GM23338 (cell line): Measurements from ENCODE around the gene FAF1. TPM values are rescaled to one million over a fixed set of nuclear protein-coding genes. Genes with fewer than 3 reads are reported as not detected.

Source experiments
- ATAC-seq: fragments of 200-7000 bp; cut with Tn5 transposase; 3 replicates; pipeline ENCODE4 v1.9.1; 2020
- DNase-seq: peaks from one replicate; pipeline ENCODE4 v3.0.0-alpha.2; 2015; ENCODE audit warnings: low spot score
- H2AFZ ChIP-seq: fragments of 200-600 bp; sonication (generic); 2 replicates; pipeline ENCODE4 v1.8.0; 2016; ENCODE audit warnings: antibody characterized with exemption, mild to moderate bottlenecking, moderate library complexity
- H3F3A ChIP-seq: fragments of 200-600 bp; sonication (generic); replicated peaks from 2 replicates; pipeline ENCODE4 v1.8.0; 2017; ENCODE audit warnings: antibody characterized with exemption, mixed run types, low read depth
- H3K27ac ChIP-seq: fragments of 200-600 bp; sonication (generic); 2 replicates; pipeline ENCODE4 v1.6.1; 2016; ENCODE audit warnings: low read depth
- H3K27me3 ChIP-seq: fragments of 200-600 bp; sonication (generic); 2 replicates; pipeline ENCODE4 v1.8.0; 2016; ENCODE audit warnings: mild to moderate bottlenecking, mixed run types, moderate library complexity; ENCODE audit not compliant: insufficient read depth
- H3K36me3 ChIP-seq: fragments of 200-600 bp; sonication (generic); 2 replicates; pipeline ENCODE4 v1.8.0; 2016; ENCODE audit warnings: mild to moderate bottlenecking; ENCODE audit not compliant: insufficient read depth
- H3K4me1 ChIP-seq: fragments of 200-600 bp; sonication (generic); 2 replicates; pipeline ENCODE4 v1.8.0; 2016; ENCODE audit warnings: mild to moderate bottlenecking, moderate library complexity; ENCODE audit not compliant: insufficient read depth
- H3K4me2 ChIP-seq: fragments of 200-600 bp; sonication (generic); 2 replicates; pipeline ENCODE4 v1.7.1; 2017; ENCODE audit warnings: mixed run types
- H3K4me3 ChIP-seq: fragments of 200-600 bp; sonication (generic); 2 replicates; pipeline ENCODE4 v1.6.1; 2016; ENCODE audit warnings: mixed run types
- H3K79me2 ChIP-seq: fragments of 200-600 bp; sonication (generic); replicated peaks from 2 replicates; pipeline ENCODE4 v1.8.0; 2017; ENCODE audit warnings: mild to moderate bottlenecking; ENCODE audit not compliant: insufficient read depth
- H3K9me2 ChIP-seq: fragments of 200-600 bp; sonication (generic); 2 replicates; pipeline ENCODE4 v1.8.0; 2017; ENCODE audit not compliant: insufficient read depth
- H4K20me1 ChIP-seq: fragments of 200-600 bp; sonication (generic); replicated peaks from 2 replicates; pipeline ENCODE4 v1.8.0; 2017; ENCODE audit warnings: mild to moderate bottlenecking; ENCODE audit not compliant: insufficient read depth
- H3K27ac Mint-ChIP-seq: 2 replicates; pipeline ENCODE4 v1.8.0; 2020; ENCODE audit warnings: inconsistent platforms, mild to moderate bottlenecking, moderate library complexity, mixed read lengths
- H3K27me3 Mint-ChIP-seq: 3 replicates; pipeline ENCODE4 v1.8.0; 2022; ENCODE audit warnings: low read depth, mild to moderate bottlenecking, moderate library complexity, mixed read lengths, inconsistent platforms; ENCODE audit not compliant: insufficient read depth, poor library complexity
- H3K36me3 Mint-ChIP-seq: 3 replicates; pipeline ENCODE4 v1.8.0; 2021; ENCODE audit warnings: low read depth, mild to moderate bottlenecking, inconsistent platforms, moderate library complexity, mixed read lengths
- H3K4me1 Mint-ChIP-seq: 3 replicates; pipeline ENCODE4 v1.8.0; 2020; ENCODE audit warnings: mild to moderate bottlenecking, inconsistent platforms, mixed read lengths
- H3K4me3 Mint-ChIP-seq: 3 replicates; pipeline ENCODE4 v1.8.0; 2021; ENCODE audit warnings: moderate library complexity, mild to moderate bottlenecking, inconsistent platforms, mixed read lengths
- H3K9me3 Mint-ChIP-seq: 3 replicates; pipeline ENCODE4 v1.8.0; 2020; ENCODE audit warnings: moderate library complexity, mild to moderate bottlenecking, inconsistent platforms, mixed read lengths
- CREB1 ChIP-seq: fragments of 250-450 bp; sonication (Bioruptor Pico); IDR thresholded peaks from 2 replicates; pipeline ENCODE4 v1.5.0; 2020; ENCODE audit warnings: low read depth, mild to moderate bottlenecking, moderate library complexity
- EZH2 ChIP-seq: fragments of 200-600 bp; sonication (generic); IDR thresholded peaks from one replicate; pipeline ENCODE4 v1.8.0; 2017; ENCODE audit warnings: antibody characterized with exemption, mild to moderate bottlenecking, low read depth; ENCODE audit not compliant: unreplicated experiment
- EZH2phosphoT487 ChIP-seq: fragments of 200-600 bp; sonication (generic); IDR thresholded peaks from one replicate; pipeline ENCODE4 v1.8.1; 2018; ENCODE audit warnings: antibody characterized with exemption; ENCODE audit not compliant: unreplicated experiment
- JUNB ChIP-seq: IDR thresholded peaks from one replicate; pipeline ENCODE4 v1.6.1; 2016; ENCODE audit warnings: antibody characterized with exemption; ENCODE audit not compliant: unreplicated experiment
- NANOG ChIP-seq: IDR thresholded peaks from 2 replicates; pipeline ENCODE4 v1.6.1; 2016; ENCODE audit warnings: antibody characterized with exemption, borderline replicate concordance
- POLR2AphosphoS5 ChIP-seq: IDR thresholded peaks from 2 replicates; pipeline ENCODE4 v1.6.1; 2016; ENCODE audit warnings: antibody characterized with exemption, low read depth
- STAT1 ChIP-seq: IDR thresholded peaks from one replicate; pipeline ENCODE4 v1.6.1; 2016; ENCODE audit warnings: antibody characterized with exemption; ENCODE audit not compliant: unreplicated experiment
- ZNF114 ChIP-seq: fragments of 250-450 bp; sonication (Bioruptor Pico); IDR thresholded peaks from 2 replicates; pipeline ENCODE4 v1.5.0; 2020; ENCODE audit warnings: mild to moderate bottlenecking, moderate library complexity
- ZNF331 ChIP-seq: fragments of 250-450 bp; sonication (Bioruptor Pico); IDR thresholded peaks from 2 replicates; pipeline ENCODE4 v1.5.0; 2020; ENCODE audit warnings: low read depth, mild to moderate bottlenecking, moderate library complexity
- polyA plus RNA-seq: library from polyadenylated mRNA; unstranded; fragments of >200 nt; fragmentation: Nextera tagmentation; extraction: Ambion mirVana; gene quantifications from 2 replicates; pipeline ENCODE4 v1.2.1, GENCODE V29; 2016
- total RNA-seq: library from RNA; depleted of rRNA; stranded (reverse); fragments of >200 nt; shearing (Covaris generic); gene quantifications from 2 replicates; pipeline ENCODE4 v1.2.3, GENCODE V29; 2014
- TF ChIP-seq, protein P1 (sequence below): IDR thresholded peaks from 2 replicates; pipeline ENCODE4 v1.6.1; 2016; ENCODE audit warnings: antibody characterized with exemption
- TF ChIP-seq, protein P2 (sequence below): fragments of 250-450 bp; sonication (Bioruptor Pico); IDR thresholded peaks from 2 replicates; pipeline ENCODE4 v1.5.0; 2020; ENCODE audit warnings: mild to moderate bottlenecking, moderate library complexity
- TF ChIP-seq, protein P3 (sequence below), 2 experiments: fragments of 200-600 bp in 1 of 2; sonication (generic) in 1 of 2; conservative IDR thresholded peaks; 2 replicates each; pipeline versions ENCODE4 v1.5.1 to v1.6.1; 2016 to 2017; ENCODE audit warnings: antibody characterized with exemption in 2 of 2, low read depth in 2 of 2, mild to moderate bottlenecking in 2 of 2, moderate library complexity in 1 of 2
- TF ChIP-seq, protein P4 (sequence below): IDR thresholded peaks from one replicate; pipeline ENCODE4 v1.6.1; 2018; ENCODE audit warnings: antibody characterized with exemption; ENCODE audit not compliant: unreplicated experiment

Gene FAF1
- total and polyA plus RNA-seq, 2 experiments from 2014 or later, result 24.1 to 53.2 TPM

DNA sequence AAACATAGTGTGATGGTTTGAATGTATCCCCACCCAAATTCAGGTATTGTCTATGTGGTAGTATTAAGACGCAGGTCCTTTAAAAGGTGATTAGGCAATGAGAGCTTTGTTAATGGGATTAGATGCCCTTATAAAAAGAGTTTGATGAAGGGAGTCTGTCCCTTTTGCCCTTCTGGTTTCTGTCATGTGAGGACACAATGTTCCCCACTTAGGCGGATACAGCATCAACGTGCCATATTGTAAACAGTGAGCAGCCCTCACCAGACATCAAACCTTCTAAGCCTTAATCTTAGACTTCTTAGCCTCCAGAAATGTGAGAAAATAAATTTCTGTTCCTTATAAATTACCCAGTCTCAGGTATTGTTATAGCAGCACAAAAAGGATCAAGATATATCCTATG is 172.8 kb downstream of the FAF1 start:
- H3K4me1 ChIP-seq, result no peaks in the 10 kb centered on the region
- H3K27ac Mint-ChIP-seq, result no peak overlapping the region
- H3K36me3 ChIP-seq, result no peaks in the 10 kb centered on the region
- no peaks in the 10 kb centered on the region for H3K36me3 Mint-ChIP-seq
- H3K4me3 Mint-ChIP-seq, result no peak overlapping the region
- no peaks in the 10 kb centered on the region for H3K9me2 ChIP-seq
- no peak overlapping the region for H3K4me3 ChIP-seq
- H3F3A ChIP-seq, result no peaks in the 10 kb centered on the region
- H3K79me2 ChIP-seq, result peaks cover 15% of the 10 kb centered on the region; the same call in 1 of the 2 replicates
- H3K27me3 ChIP-seq, result no peaks in the 10 kb centered on the region
- peaks cover 3% of the 10 kb centered on the region for H3K27me3 Mint-ChIP-seq
- no peaks in the 10 kb centered on the region for H4K20me1 ChIP-seq
- TF ChIP-seq CREB1 (CRISPR knock-in tag) (no peak), POLR2AphosphoS5 (no peak), STAT1 (no peak), EZH2 (no peak), NANOG (no peak), EZH2phosphoT487 (no peak), JUNB (no peak), ZNF114 (CRISPR knock-in tag) (no peak), ZNF331 (CRISPR knock-in tag) (no peak)
- TF ChIP-seq, protein P1, sequence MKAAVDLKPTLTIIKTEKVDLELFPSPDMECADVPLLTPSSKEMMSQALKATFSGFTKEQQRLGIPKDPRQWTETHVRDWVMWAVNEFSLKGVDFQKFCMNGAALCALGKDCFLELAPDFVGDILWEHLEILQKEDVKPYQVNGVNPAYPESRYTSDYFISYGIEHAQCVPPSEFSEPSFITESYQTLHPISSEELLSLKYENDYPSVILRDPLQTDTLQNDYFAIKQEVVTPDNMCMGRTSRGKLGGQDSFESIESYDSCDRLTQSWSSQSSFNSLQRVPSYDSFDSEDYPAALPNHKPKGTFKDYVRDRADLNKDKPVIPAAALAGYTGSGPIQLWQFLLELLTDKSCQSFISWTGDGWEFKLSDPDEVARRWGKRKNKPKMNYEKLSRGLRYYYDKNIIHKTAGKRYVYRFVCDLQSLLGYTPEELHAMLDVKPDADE, result no peak
- TF ChIP-seq, protein P2, sequence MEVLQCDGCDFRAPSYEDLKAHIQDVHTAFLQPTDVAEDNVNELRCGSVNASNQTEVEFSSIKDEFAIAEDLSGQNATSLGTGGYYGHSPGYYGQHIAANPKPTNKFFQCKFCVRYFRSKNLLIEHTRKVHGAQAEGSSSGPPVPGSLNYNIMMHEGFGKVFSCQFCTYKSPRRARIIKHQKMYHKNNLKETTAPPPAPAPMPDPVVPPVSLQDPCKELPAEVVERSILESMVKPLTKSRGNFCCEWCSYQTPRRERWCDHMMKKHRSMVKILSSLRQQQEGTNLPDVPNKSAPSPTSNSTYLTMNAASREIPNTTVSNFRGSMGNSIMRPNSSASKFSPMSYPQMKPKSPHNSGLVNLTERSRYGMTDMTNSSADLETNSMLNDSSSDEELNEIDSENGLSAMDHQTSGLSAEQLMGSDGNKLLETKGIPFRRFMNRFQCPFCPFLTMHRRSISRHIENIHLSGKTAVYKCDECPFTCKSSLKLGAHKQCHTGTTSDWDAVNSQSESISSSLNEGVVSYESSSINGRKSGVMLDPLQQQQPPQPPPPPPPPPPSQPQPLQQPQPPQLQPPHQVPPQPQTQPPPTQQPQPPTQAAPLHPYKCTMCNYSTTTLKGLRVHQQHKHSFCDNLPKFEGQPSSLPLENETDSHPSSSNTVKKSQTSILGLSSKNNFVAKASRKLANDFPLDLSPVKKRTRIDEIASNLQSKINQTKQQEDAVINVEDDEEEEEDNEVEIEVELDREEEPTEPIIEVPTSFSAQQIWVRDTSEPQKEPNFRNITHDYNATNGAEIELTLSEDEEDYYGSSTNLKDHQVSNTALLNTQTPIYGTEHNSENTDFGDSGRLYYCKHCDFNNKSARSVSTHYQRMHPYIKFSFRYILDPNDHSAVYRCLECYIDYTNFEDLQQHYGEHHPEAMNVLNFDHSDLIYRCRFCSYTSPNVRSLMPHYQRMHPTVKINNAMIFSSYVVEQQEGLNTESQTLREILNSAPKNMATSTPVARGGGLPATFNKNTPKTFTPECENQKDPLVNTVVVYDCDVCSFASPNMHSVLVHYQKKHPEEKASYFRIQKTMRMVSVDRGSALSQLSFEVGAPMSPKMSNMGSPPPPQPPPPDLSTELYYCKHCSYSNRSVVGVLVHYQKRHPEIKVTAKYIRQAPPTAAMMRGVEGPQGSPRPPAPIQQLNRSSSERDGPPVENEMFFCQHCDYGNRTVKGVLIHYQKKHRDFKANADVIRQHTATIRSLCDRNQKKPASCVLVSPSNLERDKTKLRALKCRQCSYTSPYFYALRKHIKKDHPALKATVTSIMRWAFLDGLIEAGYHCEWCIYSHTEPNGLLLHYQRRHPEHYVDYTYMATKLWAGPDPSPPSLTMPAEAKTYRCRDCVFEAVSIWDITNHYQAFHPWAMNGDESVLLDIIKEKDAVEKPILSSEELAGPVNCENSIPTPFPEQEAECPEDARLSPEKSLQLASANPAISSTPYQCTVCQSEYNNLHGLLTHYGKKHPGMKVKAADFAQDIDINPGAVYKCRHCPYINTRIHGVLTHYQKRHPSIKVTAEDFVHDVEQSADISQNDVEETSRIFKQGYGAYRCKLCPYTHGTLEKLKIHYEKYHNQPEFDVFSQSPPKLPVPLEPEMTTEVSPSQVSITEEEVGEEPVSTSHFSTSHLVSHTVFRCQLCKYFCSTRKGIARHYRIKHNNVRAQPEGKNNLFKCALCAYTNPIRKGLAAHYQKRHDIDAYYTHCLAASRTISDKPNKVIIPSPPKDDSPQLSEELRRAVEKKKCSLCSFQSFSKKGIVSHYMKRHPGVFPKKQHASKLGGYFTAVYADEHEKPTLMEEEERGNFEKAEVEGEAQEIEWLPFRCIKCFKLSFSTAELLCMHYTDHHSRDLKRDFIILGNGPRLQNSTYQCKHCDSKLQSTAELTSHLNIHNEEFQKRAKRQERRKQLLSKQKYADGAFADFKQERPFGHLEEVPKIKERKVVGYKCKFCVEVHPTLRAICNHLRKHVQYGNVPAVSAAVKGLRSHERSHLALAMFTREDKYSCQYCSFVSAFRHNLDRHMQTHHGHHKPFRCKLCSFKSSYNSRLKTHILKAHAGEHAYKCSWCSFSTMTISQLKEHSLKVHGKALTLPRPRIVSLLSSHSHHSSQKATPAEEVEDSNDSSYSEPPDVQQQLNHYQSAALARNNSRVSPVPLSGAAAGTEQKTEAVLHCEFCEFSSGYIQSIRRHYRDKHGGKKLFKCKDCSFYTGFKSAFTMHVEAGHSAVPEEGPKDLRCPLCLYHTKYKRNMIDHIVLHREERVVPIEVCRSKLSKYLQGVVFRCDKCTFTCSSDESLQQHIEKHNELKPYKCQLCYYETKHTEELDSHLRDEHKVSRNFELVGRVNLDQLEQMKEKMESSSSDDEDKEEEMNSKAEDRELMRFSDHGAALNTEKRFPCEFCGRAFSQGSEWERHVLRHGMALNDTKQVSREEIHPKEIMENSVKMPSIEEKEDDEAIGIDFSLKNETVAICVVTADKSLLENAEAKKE (CRISPR knock-in tag), result no peak
- TF ChIP-seq, protein P3, sequence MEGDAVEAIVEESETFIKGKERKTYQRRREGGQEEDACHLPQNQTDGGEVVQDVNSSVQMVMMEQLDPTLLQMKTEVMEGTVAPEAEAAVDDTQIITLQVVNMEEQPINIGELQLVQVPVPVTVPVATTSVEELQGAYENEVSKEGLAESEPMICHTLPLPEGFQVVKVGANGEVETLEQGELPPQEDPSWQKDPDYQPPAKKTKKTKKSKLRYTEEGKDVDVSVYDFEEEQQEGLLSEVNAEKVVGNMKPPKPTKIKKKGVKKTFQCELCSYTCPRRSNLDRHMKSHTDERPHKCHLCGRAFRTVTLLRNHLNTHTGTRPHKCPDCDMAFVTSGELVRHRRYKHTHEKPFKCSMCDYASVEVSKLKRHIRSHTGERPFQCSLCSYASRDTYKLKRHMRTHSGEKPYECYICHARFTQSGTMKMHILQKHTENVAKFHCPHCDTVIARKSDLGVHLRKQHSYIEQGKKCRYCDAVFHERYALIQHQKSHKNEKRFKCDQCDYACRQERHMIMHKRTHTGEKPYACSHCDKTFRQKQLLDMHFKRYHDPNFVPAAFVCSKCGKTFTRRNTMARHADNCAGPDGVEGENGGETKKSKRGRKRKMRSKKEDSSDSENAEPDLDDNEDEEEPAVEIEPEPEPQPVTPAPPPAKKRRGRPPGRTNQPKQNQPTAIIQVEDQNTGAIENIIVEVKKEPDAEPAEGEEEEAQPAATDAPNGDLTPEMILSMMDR (conservative IDR thresholded peaks at IDR 0.05; ENCODE audit: low read depth in 2 of 2), result no peak
- TF ChIP-seq, protein P4, sequence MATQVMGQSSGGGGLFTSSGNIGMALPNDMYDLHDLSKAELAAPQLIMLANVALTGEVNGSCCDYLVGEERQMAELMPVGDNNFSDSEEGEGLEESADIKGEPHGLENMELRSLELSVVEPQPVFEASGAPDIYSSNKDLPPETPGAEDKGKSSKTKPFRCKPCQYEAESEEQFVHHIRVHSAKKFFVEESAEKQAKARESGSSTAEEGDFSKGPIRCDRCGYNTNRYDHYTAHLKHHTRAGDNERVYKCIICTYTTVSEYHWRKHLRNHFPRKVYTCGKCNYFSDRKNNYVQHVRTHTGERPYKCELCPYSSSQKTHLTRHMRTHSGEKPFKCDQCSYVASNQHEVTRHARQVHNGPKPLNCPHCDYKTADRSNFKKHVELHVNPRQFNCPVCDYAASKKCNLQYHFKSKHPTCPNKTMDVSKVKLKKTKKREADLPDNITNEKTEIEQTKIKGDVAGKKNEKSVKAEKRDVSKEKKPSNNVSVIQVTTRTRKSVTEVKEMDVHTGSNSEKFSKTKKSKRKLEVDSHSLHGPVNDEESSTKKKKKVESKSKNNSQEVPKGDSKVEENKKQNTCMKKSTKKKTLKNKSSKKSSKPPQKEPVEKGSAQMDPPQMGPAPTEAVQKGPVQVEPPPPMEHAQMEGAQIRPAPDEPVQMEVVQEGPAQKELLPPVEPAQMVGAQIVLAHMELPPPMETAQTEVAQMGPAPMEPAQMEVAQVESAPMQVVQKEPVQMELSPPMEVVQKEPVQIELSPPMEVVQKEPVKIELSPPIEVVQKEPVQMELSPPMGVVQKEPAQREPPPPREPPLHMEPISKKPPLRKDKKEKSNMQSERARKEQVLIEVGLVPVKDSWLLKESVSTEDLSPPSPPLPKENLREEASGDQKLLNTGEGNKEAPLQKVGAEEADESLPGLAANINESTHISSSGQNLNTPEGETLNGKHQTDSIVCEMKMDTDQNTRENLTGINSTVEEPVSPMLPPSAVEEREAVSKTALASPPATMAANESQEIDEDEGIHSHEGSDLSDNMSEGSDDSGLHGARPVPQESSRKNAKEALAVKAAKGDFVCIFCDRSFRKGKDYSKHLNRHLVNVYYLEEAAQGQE, result no peak
- H2AFZ ChIP-seq, result no peak overlapping the region
- H3K9me3 Mint-ChIP-seq, result no peaks in the 10 kb centered on the region
- no peak for DNase-seq
- no peak overlapping the region for H3K27ac ChIP-seq
- H3K4me2 ChIP-seq, result no peak overlapping the region
- H3K4me1 Mint-ChIP-seq, result no peaks in the 10 kb centered on the region
- no peak for ATAC-seq
